Astrocyte of the spinal cord (primary cell): ENCODE data around the gene SAP130.

Experiments used
- DNase-seq: peaks from one replicate; pipeline ENCODE4 v3.0.0; 2011; ENCODE audit warnings: low read depth, low spot score
- H3K4me3 ChIP-seq: 2 replicates; pipeline ENCODE4 v1.5.1; 2011; ENCODE audit warnings: low read depth, mild to moderate bottlenecking, low read length, moderate library complexity
- CTCF ChIP-seq: IDR thresholded peaks from 2 replicates; pipeline ENCODE4 v1.5.1; 2012; ENCODE audit warnings: low read depth, mild to moderate bottlenecking, low read length, inconsistent platforms
- in situ Hi-C: cut with HindIII; loops from 2 replicates; pipeline ENCODE4 v1.10.0; 2017; ENCODE audit warnings: low sequenced_read_pairs

Gene SAP130

GRCh38 chr2:128027801-128028667, at the start of gene SAP130:
TSS of gene SAP130 (minus strand) at chr2:128028059. CDS start at chr2:128026292, 1,767 bp downstream.
- in situ Hi-C loops, result no loop called here
- TF ChIP-seq CTCF, result no peak
- H3K4me3 ChIP-seq, result peak within 1 kb of the TSS; percentile 91
- DNase-seq, result peak; percentile 97

- no peak for DNase-seq
- TF ChIP-seq CTCF, result no peak
- in situ Hi-C loops, result no loop called here
- no peak overlapping the region for H3K4me3 ChIP-seq
Measured at GRCh38 chr2:128076461-128077106, 48.7 kb upstream of the SAP130 start.

GRCh38 chr2:128073278-128073677, 45.4 kb upstream of the SAP130 start:
- no peak for TF ChIP-seq CTCF
- DNase-seq, result no peak
- in situ Hi-C loops, result no loop called here
- no peak overlapping the region for H3K4me3 ChIP-seq

GRCh38 chr2:128069769-128070168, 41.9 kb upstream of the SAP130 start:
- no peak for TF ChIP-seq CTCF
- peak; percentile 10 for DNase-seq
- in situ Hi-C loops, result no loop called here
- H3K4me3 ChIP-seq, result no peak overlapping the region

- no peak for TF ChIP-seq CTCF
- in situ Hi-C loops, result no loop called here
- no peak for DNase-seq
- no peak overlapping the region for H3K4me3 ChIP-seq
Measured at GRCh38 chr2:128064353-128064752, 36.5 kb upstream of the SAP130 start.

GRCh38 chr2:128062571-128062970, 34.7 kb upstream of the SAP130 start:
- TF ChIP-seq CTCF, result no peak
- no peak for DNase-seq
- H3K4me3 ChIP-seq, result no peak overlapping the region
- in situ Hi-C loops, result no loop called here
